H7 (cell line): Measurements from ENCODE around the gene C8G. TPM values are rescaled to one million over a fixed set of nuclear protein-coding genes. Genes with fewer than 3 reads are reported as not detected.

Source experiments
- DNase-seq: peaks from one replicate; pipeline ENCODE4 v3.0.0; 2012
- H3K27me3 ChIP-seq: 2 replicates; pipeline ENCODE4 v1.6.0; 2011; ENCODE audit warnings: mild to moderate bottlenecking, low read length; ENCODE audit not compliant: control insufficient read depth, insufficient read depth
- H3K36me3 ChIP-seq: replicated peaks from 2 replicates; pipeline ENCODE4 v1.5.1; 2011; ENCODE audit warnings: low read length; ENCODE audit not compliant: control insufficient read depth, insufficient read depth
- H3K4me3 ChIP-seq: 2 replicates; pipeline ENCODE4 v1.5.1; 2011; ENCODE audit warnings: low read depth, mild to moderate bottlenecking, control low read depth, low read length, moderate library complexity; ENCODE audit not compliant: insufficient read depth
- total RNA-seq: library from RNA; depleted of rRNA; stranded (reverse); fragments of >200 nt; shearing (Covaris generic); gene quantifications from 2 replicates; pipeline ENCODE4 v1.2.3, GENCODE V29; 2014

C8G gene
- total RNA-seq, 1 experiment from 2014 or later, result not detected

- Histone ChIP-seq H3K36me3 (no peaks in the 10 kb centered on the region), H3K27me3 (no peaks in the 10 kb centered on the region), H3K4me3 (no peak overlapping the region)
- no peak for DNase-seq
Observed at GRCh38 chr9:136960212-136960937, 15.3 kb downstream of the C8G start.

GRCh38 chr9:136960938-136961275 lies 15.9 kb downstream of the C8G start:
- no peak for DNase-seq

GRCh38 chr9:136961279-136962065 lies 16.4 kb downstream of the C8G start:
- no peak overlapping the region for H3K4me3 ChIP-seq
- no peaks in the 10 kb centered on the region for H3K27me3 ChIP-seq
- no peaks in the 10 kb centered on the region for H3K36me3 ChIP-seq
- DNase-seq, result no peak

More at GRCh38 chr9:136960938-136961275, 15.9 kb downstream of the C8G start:
- Histone ChIP-seq H3K36me3 (no peaks in the 10 kb centered on the region), H3K27me3 (no peaks in the 10 kb centered on the region), H3K4me3 (no peak overlapping the region)

- Histone ChIP-seq H3K27me3 (no peaks in the 10 kb centered on the region), H3K36me3 (no peaks in the 10 kb centered on the region), H3K4me3 (no peak overlapping the region)
- DNase-seq, result no peak
Observed at GRCh38 chr9:136962163-136962562, 17.1 kb downstream of the C8G start.

GRCh38 chr9:136962701-136963248 lies 17.7 kb downstream of the C8G start:
- no peak for DNase-seq
- H3K36me3 ChIP-seq, result no peaks in the 10 kb centered on the region
- H3K27me3 ChIP-seq, result no peaks in the 10 kb centered on the region
- H3K4me3 ChIP-seq, result no peak overlapping the region

- Histone ChIP-seq H3K4me3 (no peak overlapping the region), H3K36me3 (no peaks in the 10 kb centered on the region), H3K27me3 (no peaks in the 10 kb centered on the region)
- DNase-seq, result no peak
Observed at GRCh38 chr9:136963341-136963740, 18.3 kb downstream of the C8G start.

- no peaks in the 10 kb centered on the region for H3K36me3 ChIP-seq
- DNase-seq, result no peak
- H3K27me3 ChIP-seq, result no peaks in the 10 kb centered on the region
- H3K4me3 ChIP-seq, result no peak overlapping the region
Observed at GRCh38 chr9:136963751-136964150, 18.7 kb downstream of the C8G start.

GRCh38 chr9:136964171-136964689 lies 19.2 kb downstream of the C8G start:
- Histone ChIP-seq H3K36me3 (no peaks in the 10 kb centered on the region), H3K27me3 (no peaks in the 10 kb centered on the region), H3K4me3 (no peak overlapping the region)
- DNase-seq, result no peak

- Histone ChIP-seq H3K27me3 (no peaks in the 10 kb centered on the region), H3K36me3 (no peaks in the 10 kb centered on the region), H3K4me3 (no peak overlapping the region)
- no peak for DNase-seq
Observed at GRCh38 chr9:136964833-136965422, 19.9 kb downstream of the C8G start.

- no peak for DNase-seq
- Histone ChIP-seq H3K27me3 (no peaks in the 10 kb centered on the region), H3K36me3 (no peaks in the 10 kb centered on the region), H3K4me3 (no peak overlapping the region)
Observed at GRCh38 chr9:136965771-136966484, 20.9 kb downstream of the C8G start.

GRCh38 chr9:136968333-136969127 lies 23.5 kb downstream of the C8G start:
- DNase-seq, result no peak
- no peak overlapping the region for H3K4me3 ChIP-seq
- no peaks in the 10 kb centered on the region for H3K27me3 ChIP-seq
- H3K36me3 ChIP-seq, result no peaks in the 10 kb centered on the region

GRCh38 chr9:136969150-136969549 lies 24.1 kb downstream of the C8G start:
- H3K4me3 ChIP-seq, result no peak overlapping the region
- H3K36me3 ChIP-seq, result no peaks in the 10 kb centered on the region
- no peaks in the 10 kb centered on the region for H3K27me3 ChIP-seq
- no peak for DNase-seq

- no peaks in the 10 kb centered on the region for H3K36me3 ChIP-seq
- DNase-seq, result no peak
- H3K27me3 ChIP-seq, result no peaks in the 10 kb centered on the region
- H3K4me3 ChIP-seq, result no peak overlapping the region
Observed at GRCh38 chr9:136969774-136970173, 24.7 kb downstream of the C8G start.
